ENCODE data around the gene JMJD7.

DNA sequence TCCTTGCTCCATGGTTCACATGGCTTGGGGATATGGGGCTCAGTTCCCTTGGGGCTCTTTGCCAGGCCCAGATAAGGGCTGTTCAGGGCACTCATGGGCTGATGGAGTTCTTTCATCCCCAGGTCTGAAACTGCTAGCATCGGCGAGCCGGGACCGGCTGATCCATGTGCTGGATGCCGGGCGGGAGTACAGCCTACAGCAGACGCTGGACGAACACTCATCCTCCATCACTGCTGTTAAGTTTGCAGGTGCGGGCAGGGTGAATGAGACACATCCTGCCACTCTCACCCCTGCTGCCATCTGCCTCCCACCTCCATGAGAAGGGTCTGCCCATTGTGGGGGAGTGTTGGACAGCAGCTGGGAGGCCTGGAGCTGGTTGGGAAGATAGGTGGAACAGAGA is 11.1 kb upstream of the JMJD7 start:
- no peak for TF ChIP-seq POLR2AphosphoS5 (IDR thresholded peaks at IDR 0.05)
- no peak for TF ChIP-seq POLR2A (IDR thresholded peaks at IDR 0.05)
- TF ChIP-seq, protein P1, sequence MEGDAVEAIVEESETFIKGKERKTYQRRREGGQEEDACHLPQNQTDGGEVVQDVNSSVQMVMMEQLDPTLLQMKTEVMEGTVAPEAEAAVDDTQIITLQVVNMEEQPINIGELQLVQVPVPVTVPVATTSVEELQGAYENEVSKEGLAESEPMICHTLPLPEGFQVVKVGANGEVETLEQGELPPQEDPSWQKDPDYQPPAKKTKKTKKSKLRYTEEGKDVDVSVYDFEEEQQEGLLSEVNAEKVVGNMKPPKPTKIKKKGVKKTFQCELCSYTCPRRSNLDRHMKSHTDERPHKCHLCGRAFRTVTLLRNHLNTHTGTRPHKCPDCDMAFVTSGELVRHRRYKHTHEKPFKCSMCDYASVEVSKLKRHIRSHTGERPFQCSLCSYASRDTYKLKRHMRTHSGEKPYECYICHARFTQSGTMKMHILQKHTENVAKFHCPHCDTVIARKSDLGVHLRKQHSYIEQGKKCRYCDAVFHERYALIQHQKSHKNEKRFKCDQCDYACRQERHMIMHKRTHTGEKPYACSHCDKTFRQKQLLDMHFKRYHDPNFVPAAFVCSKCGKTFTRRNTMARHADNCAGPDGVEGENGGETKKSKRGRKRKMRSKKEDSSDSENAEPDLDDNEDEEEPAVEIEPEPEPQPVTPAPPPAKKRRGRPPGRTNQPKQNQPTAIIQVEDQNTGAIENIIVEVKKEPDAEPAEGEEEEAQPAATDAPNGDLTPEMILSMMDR (IDR thresholded peaks at IDR 0.05 in 8 of 11, conservative IDR thresholded peaks at IDR 0.05 in 3 of 11) = no peak
